ENCODE data around the gene ABCC3.
A peak's percentile ranks its signal among the peaks of the same experiment; 100 is the strongest.

The ABCC3 gene

GRCh38 chr17:50588391-50589049 lies 46.2 kb upstream of the ABCC3 start:
- H3K36me3 ChIP-seq, result no peaks in the 10 kb centered on the region
- no peak overlapping the region for H3K4me3 ChIP-seq (ENCODE audit: low read depth, low read length)
- peak; percentile 58 for DNase-seq
- TF ChIP-seq CTCF (IDR thresholded peaks at IDR 0.05; ENCODE audit: low read depth, low read length), result no peak
- H3K9me3 ChIP-seq, result no peaks in the 10 kb centered on the region
- H3K4me1 ChIP-seq, result peaks cover 16% of the 10 kb centered on the region
- no peaks in the 10 kb centered on the region for H3K27me3 ChIP-seq

- no peak for TF ChIP-seq CTCF (IDR thresholded peaks at IDR 0.05; ENCODE audit: low read depth, low read length)
- Histone ChIP-seq H3K36me3 (no peaks in the 10 kb centered on the region), H3K27me3 (no peaks in the 10 kb centered on the region), H3K9me3 (no peaks in the 10 kb centered on the region), H3K4me1 (peaks cover 20% of the 10 kb centered on the region), H3K4me3 (ENCODE audit: low read depth, low read length) (no peak overlapping the region)
- DNase-seq, result no peak
Measured at GRCh38 chr17:50589095-50589705, 45.5 kb upstream of the ABCC3 start.

- no peaks in the 10 kb centered on the region for H3K27me3 ChIP-seq
- no peak for TF ChIP-seq CTCF (IDR thresholded peaks at IDR 0.05; ENCODE audit: low read depth, low read length)
- H3K9me3 ChIP-seq, result no peaks in the 10 kb centered on the region
- peaks cover 24% of the 10 kb centered on the region for H3K4me1 ChIP-seq
- DNase-seq, result no peak
- H3K4me3 ChIP-seq (ENCODE audit: low read depth, low read length), result no peak overlapping the region
- no peaks in the 10 kb centered on the region for H3K36me3 ChIP-seq
Measured at GRCh38 chr17:50590946-50591737, 43.5 kb upstream of the ABCC3 start.

GRCh38 chr17:50593321-50593720 lies 41.4 kb upstream of the ABCC3 start:
- Histone ChIP-seq H3K4me3 (ENCODE audit: low read depth, low read length) (no peak overlapping the region), H3K9me3 (no peaks in the 10 kb centered on the region), H3K27me3 (no peaks in the 10 kb centered on the region), H3K36me3 (no peaks in the 10 kb centered on the region), H3K4me1 (peaks cover 24% of the 10 kb centered on the region)
- peak; percentile 81 for DNase-seq
- TF ChIP-seq CTCF (IDR thresholded peaks at IDR 0.05; ENCODE audit: low read depth, low read length), result no peak

- DNase-seq, result no peak
- Histone ChIP-seq H3K36me3 (no peaks in the 10 kb centered on the region), H3K27me3 (no peaks in the 10 kb centered on the region)
Measured at GRCh38 chr17:50594128-50594823, 40.4 kb upstream of the ABCC3 start.

More at GRCh38 chr17:50594128-50594823, 40.4 kb upstream of the ABCC3 start:
- H3K4me3 ChIP-seq (ENCODE audit: low read depth, low read length), result no peak overlapping the region
- no peak for TF ChIP-seq CTCF (IDR thresholded peaks at IDR 0.05; ENCODE audit: low read depth, low read length)
- no peaks in the 10 kb centered on the region for H3K9me3 ChIP-seq
- H3K4me1 ChIP-seq, result peaks cover 18% of the 10 kb centered on the region
